SJCRH30 (cell line): ENCODE measurements around the gene CITED1. TPM values are rescaled to one million over a fixed set of nuclear protein-coding genes. Genes with fewer than 3 reads are reported as not detected.
"Not testable (repeated sequence)": the region's sequence is repeated elsewhere in the genome, so short reads cannot be mapped to it uniquely, and the experiment has no call there.

Experiments
- DNase-seq, 2 experiments: peaks; one replicate each; pipeline ENCODE4 v3.0.0-alpha.2; 2015 to 2020
- H3K27ac ChIP-seq: fragments of 250-450 bp; sonication (Bioruptor Pico); 2 replicates; pipeline ENCODE4 v1.5.1; 2020; ENCODE audit warnings: mild to moderate bottlenecking, moderate library complexity
- H3K27me3 ChIP-seq: fragments of 250-450 bp; sonication (Bioruptor Pico); 2 replicates; pipeline ENCODE4 v1.5.1; 2020; ENCODE audit warnings: mild to moderate bottlenecking, moderate library complexity
- H3K36me3 ChIP-seq: fragments of 250-450 bp; sonication (Bioruptor Pico); 2 replicates; pipeline ENCODE4 v1.5.1; 2020; ENCODE audit warnings: mild to moderate bottlenecking, moderate library complexity
- H3K4me1 ChIP-seq: fragments of 250-450 bp; sonication (Bioruptor Pico); 2 replicates; pipeline ENCODE4 v1.5.1; 2020; ENCODE audit warnings: mild to moderate bottlenecking, moderate library complexity
- H3K4me3 ChIP-seq: fragments of 250-450 bp; sonication (Bioruptor Pico); 2 replicates; pipeline ENCODE4 v1.5.1; 2020; ENCODE audit warnings: mild to moderate bottlenecking, moderate library complexity
- H3K9me3 ChIP-seq: fragments of 250-450 bp; sonication (Bioruptor Pico); replicated peaks from 2 replicates; pipeline ENCODE4 v1.5.1; 2020; ENCODE audit warnings: mild to moderate bottlenecking, moderate library complexity
- total RNA-seq: library from RNA; depleted of rRNA; stranded (reverse); fragments of >200 nt; shearing (Covaris generic); gene quantifications from 2 replicates; pipeline ENCODE4 v1.2.3, GENCODE V29; 2014; rRNA removed

The CITED1 gene, protein sequence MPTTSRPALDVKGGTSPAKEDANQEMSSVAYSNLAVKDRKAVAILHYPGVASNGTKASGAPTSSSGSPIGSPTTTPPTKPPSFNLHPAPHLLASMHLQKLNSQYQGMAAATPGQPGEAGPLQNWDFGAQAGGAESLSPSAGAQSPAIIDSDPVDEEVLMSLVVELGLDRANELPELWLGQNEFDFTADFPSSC
- total RNA-seq = 8.1 TPM in 2 replicates

DNA sequence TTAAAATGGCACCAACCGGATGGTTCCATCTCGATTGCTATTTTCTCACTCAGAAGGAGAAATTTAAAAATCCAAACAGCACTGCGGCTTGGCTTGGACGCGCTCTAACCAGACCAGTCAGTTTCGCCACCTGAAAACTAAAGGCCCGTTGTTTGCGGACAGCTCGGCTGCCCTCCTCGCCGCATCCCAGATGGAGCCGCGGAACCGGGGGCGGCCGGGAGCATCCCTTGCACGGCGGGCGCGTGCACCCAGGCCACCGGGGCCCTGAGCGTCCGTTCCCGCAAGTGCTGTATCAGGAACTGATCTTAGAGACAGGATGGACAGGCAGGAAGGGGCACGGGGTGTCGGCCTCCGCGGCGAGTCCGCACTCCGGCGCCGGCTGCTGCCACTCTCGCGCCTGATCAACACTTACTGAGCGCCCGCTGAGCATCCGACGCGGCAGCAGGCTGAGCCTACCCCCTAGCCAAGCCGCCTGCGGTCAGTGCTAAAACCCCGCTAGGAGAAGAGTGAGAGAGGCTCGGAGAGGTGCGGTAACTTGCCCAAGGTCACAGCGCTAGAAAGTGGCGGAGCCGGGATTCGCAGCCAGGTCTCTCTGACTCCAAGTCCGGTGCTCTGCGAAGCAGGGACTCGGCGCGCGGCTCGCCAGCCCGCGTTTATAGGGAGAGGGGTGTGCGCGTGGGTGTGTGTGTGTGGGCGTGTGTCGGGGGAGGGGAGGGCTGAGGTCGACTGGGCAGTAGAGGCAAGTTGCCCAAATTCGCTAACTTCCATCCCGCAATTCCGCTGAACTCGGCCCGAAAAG is at the start of gene CITED1:
TSS of gene CITED1 (minus strand) at position 629 of the 799 bp plus-strand sequence. CDS start 3,045 bp downstream, outside the sequence.
- DNase-seq = peak; percentile 29 to 49
- peaks cover 4% of the 10 kb centered on the region; the same call in 1 of the 2 replicates for H3K27me3 ChIP-seq
- H3K4me3 ChIP-seq = peak within 1 kb of the TSS; percentile 80
- no peaks in the 10 kb centered on the region for H3K4me1 ChIP-seq
- H3K27ac ChIP-seq = no peak within 1 kb of the TSS
- H3K36me3 ChIP-seq = no peaks in the 10 kb centered on the region
- no peaks in the 10 kb centered on the region for H3K9me3 ChIP-seq

DNA sequence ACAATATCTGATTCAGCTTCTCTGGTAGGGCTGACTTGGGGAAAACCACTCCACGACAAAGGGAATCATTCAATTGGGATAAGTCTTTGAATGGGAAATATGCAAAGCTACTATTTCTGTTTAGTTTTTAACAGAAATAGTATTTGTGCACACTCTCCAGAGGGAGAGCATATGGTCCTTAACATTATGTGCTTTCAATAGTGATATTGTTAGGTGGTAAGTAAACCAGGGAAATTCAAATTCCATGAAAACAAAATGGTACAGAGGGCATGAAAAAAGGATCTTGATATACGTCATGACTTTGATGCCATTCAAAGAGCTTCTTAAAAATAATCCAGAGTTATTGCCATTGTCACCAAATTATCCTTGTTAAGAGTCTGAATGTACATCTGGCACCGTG is 47.1 kb upstream of the CITED1 start:
- H3K27ac ChIP-seq = no peak overlapping the region
- DNase-seq = no peak
- no peaks in the 10 kb centered on the region for H3K27me3 ChIP-seq
- H3K9me3 ChIP-seq = no peaks in the 10 kb centered on the region
- peaks cover 10% of the 10 kb centered on the region for H3K4me1 ChIP-seq
- H3K36me3 ChIP-seq = peaks cover 4% of the 10 kb centered on the region; the same call in 1 of the 2 replicates
- no peak overlapping the region for H3K4me3 ChIP-seq

DNA sequence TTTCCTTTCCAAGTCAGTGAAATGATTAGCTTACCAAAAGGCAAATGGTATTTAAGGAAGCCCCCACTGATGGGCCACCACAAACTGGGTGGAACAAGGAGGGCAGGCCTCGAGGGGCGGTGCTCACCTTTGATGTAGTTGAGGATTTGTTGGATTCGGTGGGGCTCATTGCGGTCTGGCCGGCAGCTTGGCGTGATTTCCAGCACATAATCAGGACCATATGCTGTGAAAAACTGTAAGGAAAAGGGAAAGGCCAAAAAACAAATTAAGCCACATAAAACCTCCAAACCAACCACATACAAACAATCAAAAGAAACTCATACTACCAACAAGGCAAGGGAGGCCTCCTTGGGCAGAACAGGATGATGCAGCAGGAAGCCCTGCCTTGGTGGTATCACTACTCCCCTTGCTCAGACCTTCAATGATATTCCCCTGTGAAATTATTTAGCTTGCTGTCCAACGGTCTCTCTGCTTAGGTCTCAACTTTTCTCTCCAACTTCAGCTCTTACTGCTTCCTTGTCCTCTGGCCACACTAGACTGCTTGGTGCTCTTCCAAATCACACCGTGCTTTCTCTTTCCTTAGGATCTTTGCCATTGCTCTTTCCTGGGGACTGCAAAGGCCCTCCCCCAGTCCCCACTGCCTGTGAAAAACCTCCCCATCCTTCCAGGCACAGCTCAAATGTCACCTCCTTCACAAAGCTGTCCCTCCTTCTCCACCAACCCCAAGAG is 46.1 kb upstream of the CITED1 start:
- no peaks in the 10 kb centered on the region for H3K27me3 ChIP-seq
- no peak for DNase-seq

DNA sequence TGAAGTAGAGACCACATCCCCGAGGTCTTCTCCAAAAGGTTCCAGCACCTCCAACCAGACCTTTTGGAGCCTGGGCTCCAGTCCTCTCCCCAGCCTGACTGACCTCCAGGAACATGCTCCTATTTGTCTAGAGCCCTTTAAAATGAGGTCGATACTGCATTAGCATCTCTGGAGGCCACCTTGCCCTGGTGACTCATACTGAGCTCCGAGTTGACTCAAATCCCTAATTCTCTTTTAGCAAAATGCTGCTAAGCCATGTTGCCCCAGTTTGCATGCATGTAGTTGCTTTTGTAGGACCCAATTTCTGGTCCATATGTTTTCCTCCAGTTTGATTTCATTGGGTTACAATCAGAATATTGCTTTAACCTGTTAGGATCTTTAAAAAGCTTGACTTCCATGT is 43.5 kb upstream of the CITED1 start:
- H3K9me3 ChIP-seq = no peaks in the 10 kb centered on the region
- no peak overlapping the region for H3K4me3 ChIP-seq
- peaks cover 4% of the 10 kb centered on the region; the same call in 1 of the 2 replicates for H3K36me3 ChIP-seq
- peaks cover 10% of the 10 kb centered on the region for H3K4me1 ChIP-seq
- no peaks in the 10 kb centered on the region for H3K27me3 ChIP-seq
- H3K27ac ChIP-seq = no peak overlapping the region
- no peak for DNase-seq

More for the DNA sequence above, 46.1 kb upstream of the CITED1 start:
- no peak overlapping the region for H3K4me3 ChIP-seq
- H3K36me3 ChIP-seq = peaks cover 4% of the 10 kb centered on the region; the same call in 1 of the 2 replicates
- no peaks in the 10 kb centered on the region for H3K9me3 ChIP-seq
- H3K4me1 ChIP-seq = peaks cover 10% of the 10 kb centered on the region
- H3K27ac ChIP-seq = no peak overlapping the region

DNA sequence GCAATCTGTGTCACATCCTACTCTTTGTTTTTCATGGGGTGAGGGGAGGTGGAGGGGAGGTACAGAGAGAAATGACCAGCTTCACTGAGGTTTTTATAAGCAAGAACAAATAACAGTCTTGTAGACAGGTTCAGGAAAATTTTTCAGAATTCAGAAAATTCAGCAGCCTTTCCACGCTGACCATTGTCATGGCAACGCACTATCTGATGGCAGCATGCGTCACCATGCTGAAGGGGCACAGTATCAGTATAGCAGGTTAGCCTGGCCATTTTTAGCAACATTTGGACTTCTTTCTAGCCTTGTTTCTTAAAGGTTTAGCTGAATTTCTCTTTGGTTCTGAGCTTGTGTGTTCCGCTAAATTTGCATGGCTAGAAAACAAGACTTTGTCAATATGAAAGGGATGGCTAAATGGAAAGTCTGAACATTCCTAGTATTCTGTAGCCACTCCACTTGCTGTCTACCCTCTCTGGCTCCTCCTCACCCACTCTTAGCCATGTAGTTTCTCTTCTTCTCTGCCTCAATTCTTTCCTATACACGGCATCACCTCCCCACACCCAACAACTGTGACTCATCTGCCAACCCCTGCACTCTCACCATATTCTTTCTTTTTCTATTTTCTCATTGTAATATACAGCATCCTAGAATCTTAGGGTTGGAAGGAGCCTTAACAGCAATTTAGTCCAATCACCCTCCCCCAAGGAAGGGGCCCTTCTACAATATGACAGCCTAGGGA is 42.7 kb upstream of the CITED1 start:
- H3K36me3 ChIP-seq = peaks cover 4% of the 10 kb centered on the region; the same call in 1 of the 2 replicates
- no peaks in the 10 kb centered on the region for H3K9me3 ChIP-seq
- no peaks in the 10 kb centered on the region for H3K27me3 ChIP-seq
- H3K4me1 ChIP-seq = peaks cover 4% of the 10 kb centered on the region; the same call in 1 of the 2 replicates
- no peak for DNase-seq
- no peak overlapping the region for H3K4me3 ChIP-seq
- no peak overlapping the region for H3K27ac ChIP-seq

DNA sequence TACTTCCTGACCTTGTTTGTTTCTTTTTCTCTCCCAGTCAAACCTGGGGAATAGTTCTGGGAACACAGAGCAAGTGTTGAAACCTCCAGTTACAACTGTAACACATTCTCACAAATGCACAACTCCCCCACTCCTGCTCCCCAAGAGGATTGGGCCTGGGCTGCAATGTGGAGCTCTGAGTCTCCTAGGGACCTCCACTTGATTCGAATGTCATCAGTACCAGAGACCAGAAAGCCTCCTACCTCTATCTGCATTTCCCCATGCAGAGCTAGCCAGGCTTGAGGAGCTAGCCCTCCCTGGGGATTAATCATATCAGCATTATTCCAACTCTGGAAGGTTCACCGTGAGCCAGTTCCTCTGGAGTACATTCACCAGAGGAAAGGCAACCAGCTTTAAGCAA is 41.7 kb upstream of the CITED1 start:
- H3K27me3 ChIP-seq = no peaks in the 10 kb centered on the region
- H3K9me3 ChIP-seq = no peaks in the 10 kb centered on the region

DNA sequence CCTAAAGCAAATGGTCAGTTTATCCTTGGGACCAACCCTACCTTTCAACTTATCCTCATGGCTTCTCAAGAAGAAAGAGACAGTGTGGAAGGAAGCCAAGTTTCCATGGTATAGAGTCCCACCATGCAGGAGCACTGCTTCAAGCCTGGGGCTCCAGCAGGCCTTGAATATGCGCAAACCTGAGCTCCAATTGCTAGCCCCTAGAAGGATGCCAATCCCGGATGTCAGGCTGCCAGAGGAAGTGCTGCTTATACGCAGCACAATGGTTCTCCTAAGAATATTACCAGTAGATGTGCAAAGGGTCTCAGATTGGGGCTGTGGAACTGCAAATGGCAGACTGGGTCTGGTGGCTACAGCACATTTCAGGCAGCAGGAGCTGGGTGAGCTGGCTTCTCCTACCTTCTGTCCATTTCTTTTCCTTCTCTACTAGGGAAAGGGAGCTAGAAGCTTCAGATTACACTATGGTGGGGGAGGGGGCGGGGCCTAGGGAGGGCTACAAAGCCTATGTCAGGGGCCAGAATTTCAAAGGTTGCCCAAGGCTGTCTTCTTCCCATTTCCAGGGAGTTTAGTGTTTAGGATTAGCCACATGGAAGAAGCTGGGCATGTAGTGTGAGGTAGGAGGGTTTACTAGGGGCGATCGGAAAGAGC is 40.7 kb upstream of the CITED1 start:
- Histone ChIP-seq H3K4me3 (no peak overlapping the region), H3K36me3 (peaks cover 4% of the 10 kb centered on the region; the same call in 1 of the 2 replicates), H3K4me1 (no peaks in the 10 kb centered on the region), H3K27me3 (no peaks in the 10 kb centered on the region), H3K27ac (no peak overlapping the region), H3K9me3 (no peaks in the 10 kb centered on the region)
- DNase-seq = no peak

More for the DNA sequence above, 41.7 kb upstream of the CITED1 start:
- DNase-seq = no peak
- no peaks in the 10 kb centered on the region for H3K4me1 ChIP-seq
- H3K4me3 ChIP-seq = no peak overlapping the region
- peaks cover 4% of the 10 kb centered on the region; the same call in 1 of the 2 replicates for H3K36me3 ChIP-seq
- H3K27ac ChIP-seq = no peak overlapping the region

DNA sequence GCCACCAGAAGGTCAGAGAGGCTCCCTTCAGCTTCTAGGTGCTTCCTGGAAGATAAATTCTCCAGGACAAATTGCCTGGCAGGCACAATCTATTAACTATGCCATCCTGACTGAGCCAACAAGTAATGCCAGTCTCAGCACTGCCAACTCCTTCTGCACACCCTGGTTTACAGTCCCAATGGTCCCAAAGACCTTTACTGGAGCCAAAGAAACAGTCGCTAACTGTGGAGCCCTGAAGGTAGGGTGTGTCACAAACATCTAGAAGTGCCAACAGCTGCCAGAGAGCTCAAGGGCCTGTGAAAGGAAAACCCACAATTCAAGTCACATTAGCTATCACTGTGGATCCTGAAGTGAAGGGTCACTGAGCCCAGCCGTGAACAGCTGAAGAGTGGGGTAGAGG is 34.9 kb upstream of the CITED1 start:
- no peaks in the 10 kb centered on the region for H3K36me3 ChIP-seq
- H3K27me3 ChIP-seq = no peaks in the 10 kb centered on the region
- H3K9me3 ChIP-seq = no peaks in the 10 kb centered on the region
- no peak overlapping the region for H3K27ac ChIP-seq
- H3K4me1 ChIP-seq = 0 out of 2 replicates have a peak, but pooled peaks cover 3% of the 10 kb centered on the region
- peak in 1 of 2 experiments; percentile 22 for DNase-seq
- H3K4me3 ChIP-seq = no peak overlapping the region

DNA sequence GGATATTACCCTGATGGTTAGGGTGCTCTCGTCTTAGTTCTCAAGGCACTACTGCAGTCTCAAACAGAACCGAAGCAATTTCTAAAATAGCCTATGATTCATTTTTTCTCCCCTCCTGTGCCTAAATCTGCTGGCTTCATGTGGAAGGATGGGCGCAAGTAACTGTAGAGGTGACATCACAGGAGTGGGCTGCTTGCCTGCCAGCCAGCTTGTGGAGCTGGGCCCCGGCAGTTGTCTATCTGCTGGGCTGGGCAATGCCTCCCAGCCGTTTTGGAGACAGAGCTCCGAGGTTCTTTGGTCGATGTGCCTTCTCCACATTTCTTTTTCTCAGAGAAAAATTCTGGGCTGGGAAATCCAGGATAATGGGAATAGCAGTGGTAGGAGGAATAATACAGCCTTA is 34.3 kb upstream of the CITED1 start:
- no peak for DNase-seq
- Histone ChIP-seq H3K4me1 (0 out of 2 replicates have a peak, but pooled peaks cover 3% of the 10 kb centered on the region), H3K27me3 (no peaks in the 10 kb centered on the region), H3K9me3 (no peaks in the 10 kb centered on the region), H3K27ac (no peak overlapping the region), H3K4me3 (no peak overlapping the region), H3K36me3 (no peaks in the 10 kb centered on the region)

DNA sequence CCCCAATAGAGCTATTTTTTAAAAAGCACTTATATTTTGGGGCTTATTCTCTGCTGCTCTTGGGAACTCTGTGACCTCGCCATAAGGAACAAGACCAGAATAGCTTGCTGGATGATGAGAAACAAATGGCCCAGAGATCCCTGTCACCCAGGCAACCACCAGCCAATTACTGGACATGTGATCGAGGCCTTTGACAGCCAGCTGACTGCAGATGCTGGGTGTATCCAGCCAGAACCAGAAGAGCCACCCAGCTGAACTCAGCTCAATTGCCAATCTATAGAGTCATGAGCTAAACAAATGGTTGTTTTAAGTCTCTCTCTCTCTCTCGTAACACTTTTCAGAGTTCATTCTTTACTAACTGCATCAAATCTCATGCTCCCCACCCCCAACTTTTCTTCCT is 24.4 kb upstream of the CITED1 start:
- H3K27me3 ChIP-seq = no peaks in the 10 kb centered on the region
- DNase-seq = no peak
- no peaks in the 10 kb centered on the region for H3K4me1 ChIP-seq
- no peaks in the 10 kb centered on the region for H3K36me3 ChIP-seq
- H3K27ac ChIP-seq = no peak overlapping the region
- H3K4me3 ChIP-seq = no peak overlapping the region
- no peaks in the 10 kb centered on the region for H3K9me3 ChIP-seq

DNA sequence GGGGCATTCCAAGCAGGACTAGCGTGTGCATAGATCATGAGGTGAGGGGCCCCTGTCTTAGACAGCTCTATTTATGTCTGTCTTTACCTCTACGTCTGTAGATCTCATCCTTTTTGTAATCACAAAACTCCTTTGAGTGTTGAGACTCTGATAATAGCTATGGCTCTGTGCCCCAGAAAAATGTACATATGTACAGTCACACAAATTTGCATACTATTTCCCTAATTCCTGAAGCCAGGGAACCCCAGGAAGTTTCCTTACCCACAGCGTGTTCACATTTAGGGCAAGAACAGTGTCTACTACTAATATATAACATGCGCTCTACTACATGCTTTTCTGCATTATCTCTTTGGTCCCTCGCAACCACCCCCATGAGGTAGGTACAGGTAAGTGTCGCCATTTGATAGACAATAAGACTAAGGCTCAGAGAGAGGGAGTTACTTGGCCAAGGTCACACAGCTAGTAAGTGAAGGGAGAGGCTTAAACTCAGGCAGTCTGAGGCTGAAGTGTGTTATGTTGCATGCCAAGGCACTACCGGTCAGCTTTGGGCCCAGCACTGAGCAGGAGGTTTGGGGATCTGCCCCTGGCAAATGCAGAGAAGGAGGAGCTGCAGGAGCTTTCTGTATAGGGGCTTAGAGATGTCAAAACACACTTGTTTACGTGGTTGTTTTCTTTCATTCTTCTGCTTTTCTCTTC is 21.0 kb upstream of the CITED1 start:
- H3K27me3 ChIP-seq = no peaks in the 10 kb centered on the region
- no peak overlapping the region for H3K27ac ChIP-seq
- H3K9me3 ChIP-seq = no peaks in the 10 kb centered on the region
- H3K4me1 ChIP-seq = no peaks in the 10 kb centered on the region
- no peak for DNase-seq
- H3K4me3 ChIP-seq = no peak overlapping the region
- H3K36me3 ChIP-seq = no peaks in the 10 kb centered on the region

DNA sequence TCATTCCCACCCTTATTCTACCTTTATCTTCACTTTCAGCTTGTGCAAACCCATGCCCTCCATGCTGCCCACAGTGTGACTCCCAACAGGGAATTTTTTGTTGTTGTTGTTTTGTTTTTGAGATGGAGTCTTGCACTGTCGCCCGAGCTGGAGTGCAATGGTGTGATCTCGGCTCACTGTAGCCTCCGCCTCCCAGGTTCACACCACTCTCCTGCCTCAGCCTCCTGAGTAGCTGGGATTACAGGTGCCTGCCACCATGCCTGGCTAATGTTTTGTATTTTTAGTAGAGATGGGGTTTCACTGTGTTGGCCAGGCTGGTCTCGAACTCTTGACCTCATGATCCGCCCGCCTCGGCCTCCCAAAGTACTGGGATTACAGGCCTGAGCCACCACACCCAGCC is 13.9 kb upstream of the CITED1 start:
- H3K27me3 ChIP-seq, H3K9me3 ChIP-seq, H3K4me3 ChIP-seq, DNase-seq, H3K4me1 ChIP-seq, H3K27ac ChIP-seq, H3K36me3 ChIP-seq: not testable (repeated sequence)

DNA sequence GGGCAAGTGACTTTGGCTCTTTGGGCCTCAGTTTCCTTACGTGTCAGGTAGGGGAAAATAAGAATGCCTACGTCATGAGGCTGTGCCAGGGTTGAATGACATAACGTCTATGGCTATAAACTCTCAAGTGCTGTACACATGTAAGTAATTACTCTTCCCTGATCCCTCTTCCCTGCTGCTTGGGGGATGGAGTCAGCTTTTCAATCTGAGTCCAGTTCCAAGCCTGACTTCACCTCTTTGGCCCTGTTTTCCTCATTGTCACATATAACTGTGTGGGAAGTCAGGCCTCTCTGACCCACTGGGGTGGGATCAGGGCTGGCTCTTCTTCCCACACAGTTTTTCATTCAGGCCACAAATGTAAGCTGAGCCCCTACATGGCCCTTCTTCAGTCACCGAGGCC is 11.4 kb upstream of the CITED1 start:
- peaks cover 7% of the 10 kb centered on the region; the same call in 1 of the 2 replicates for H3K4me1 ChIP-seq
- no peaks in the 10 kb centered on the region for H3K27me3 ChIP-seq
- DNase-seq = no peak
- no peak overlapping the region for H3K27ac ChIP-seq
- no peak overlapping the region for H3K4me3 ChIP-seq
- no peaks in the 10 kb centered on the region for H3K9me3 ChIP-seq
- H3K36me3 ChIP-seq = no peaks in the 10 kb centered on the region
